Activated CD4-positive, CD25-positive, alpha-beta regulatory T cell (primary cell): ENCODE results near the gene LRP3.
"Not testable (repeated sequence)": the region's sequence is repeated elsewhere in the genome, so short reads cannot be mapped to it uniquely, and the experiment has no call there.

Source experiments
- DNase-seq, 4 experiments: peaks; one replicate each; lab custom pipeline; 2025; lab: John Stamatoyannopoulos, UW

Gene LRP3, protein sequence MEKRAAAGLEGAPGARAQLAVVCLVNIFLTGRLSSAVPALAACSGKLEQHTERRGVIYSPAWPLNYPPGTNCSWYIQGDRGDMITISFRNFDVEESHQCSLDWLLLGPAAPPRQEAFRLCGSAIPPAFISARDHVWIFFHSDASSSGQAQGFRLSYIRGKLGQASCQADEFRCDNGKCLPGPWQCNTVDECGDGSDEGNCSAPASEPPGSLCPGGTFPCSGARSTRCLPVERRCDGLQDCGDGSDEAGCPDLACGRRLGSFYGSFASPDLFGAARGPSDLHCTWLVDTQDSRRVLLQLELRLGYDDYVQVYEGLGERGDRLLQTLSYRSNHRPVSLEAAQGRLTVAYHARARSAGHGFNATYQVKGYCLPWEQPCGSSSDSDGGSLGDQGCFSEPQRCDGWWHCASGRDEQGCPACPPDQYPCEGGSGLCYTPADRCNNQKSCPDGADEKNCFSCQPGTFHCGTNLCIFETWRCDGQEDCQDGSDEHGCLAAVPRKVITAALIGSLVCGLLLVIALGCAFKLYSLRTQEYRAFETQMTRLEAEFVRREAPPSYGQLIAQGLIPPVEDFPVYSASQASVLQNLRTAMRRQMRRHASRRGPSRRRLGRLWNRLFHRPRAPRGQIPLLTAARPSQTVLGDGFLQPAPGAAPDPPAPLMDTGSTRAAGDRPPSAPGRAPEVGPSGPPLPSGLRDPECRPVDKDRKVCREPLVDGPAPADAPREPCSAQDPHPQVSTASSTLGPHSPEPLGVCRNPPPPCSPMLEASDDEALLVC

DNA sequence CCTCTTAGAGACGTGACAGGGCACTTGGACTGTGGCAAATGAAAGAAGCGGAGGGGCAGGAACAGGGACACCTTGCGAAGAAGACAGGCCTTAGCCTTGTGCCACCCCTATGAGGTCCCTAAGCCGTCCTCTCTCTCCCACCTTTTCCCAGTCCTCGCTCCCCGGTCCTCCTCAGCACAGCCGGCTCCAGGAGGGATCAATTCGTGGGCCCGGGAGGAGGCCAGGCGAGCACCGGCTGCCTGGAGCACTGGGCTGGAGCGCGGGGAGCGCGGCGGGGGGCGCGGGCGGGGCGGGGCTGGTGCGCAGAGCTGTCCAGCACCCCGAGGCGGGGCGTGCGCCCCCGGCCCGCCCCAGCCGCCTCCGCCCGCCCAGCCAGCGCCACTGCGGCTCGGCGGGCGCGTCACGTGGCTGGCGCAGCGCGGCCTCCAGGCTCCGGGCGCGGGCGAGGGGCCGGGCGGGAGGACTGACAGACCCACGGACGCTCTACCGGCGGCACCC is at the start of gene LRP3:
Gene LRP3 (plus strand): TSS at position 466 of the 498 bp plus-strand sequence. CDS start 456 bp downstream, outside the sequence.
- DNase-seq: no peak

DNA sequence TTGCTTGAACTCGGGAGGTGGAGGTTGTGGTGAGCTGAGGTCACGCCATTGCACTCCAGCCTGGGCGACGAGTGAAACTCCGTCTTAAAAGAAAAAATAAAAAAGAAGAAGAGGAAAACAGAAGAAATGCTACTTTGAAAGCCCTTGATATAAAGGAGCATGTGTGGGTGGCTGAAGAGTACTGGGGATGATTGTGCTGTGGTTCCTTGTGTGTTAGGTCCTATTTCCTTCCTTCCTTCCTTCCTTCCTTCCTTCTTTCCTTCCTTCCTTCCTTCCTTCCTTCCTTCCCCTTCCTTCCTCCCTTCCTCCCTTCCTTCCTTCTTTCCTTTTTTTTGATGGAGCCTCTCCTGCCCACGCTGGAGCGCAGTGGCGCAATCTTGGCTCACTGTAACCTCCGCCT is 47.9 kb upstream of the LRP3 start:
- no peak for DNase-seq

DNA sequence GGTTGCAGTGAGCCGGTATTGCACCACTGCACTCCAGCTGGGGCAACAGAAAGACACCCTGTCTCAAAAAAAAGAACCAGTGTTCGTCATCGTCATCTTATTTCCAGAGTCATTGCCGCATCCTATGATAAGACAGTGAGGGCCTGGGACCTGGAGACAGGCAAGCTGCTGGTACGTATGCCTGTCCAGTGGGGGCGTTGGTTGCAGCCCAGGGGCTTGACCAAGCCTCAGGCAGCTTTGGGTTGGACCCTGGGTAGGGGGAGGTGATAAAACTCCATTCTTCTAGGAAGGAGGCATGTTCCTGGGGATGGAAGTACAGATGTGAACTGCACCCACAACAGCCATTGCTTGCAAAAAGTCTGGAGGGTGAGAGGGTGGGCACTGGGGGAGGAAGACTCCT is 46.6 kb upstream of the LRP3 start:
- DNase-seq: no peak

DNA sequence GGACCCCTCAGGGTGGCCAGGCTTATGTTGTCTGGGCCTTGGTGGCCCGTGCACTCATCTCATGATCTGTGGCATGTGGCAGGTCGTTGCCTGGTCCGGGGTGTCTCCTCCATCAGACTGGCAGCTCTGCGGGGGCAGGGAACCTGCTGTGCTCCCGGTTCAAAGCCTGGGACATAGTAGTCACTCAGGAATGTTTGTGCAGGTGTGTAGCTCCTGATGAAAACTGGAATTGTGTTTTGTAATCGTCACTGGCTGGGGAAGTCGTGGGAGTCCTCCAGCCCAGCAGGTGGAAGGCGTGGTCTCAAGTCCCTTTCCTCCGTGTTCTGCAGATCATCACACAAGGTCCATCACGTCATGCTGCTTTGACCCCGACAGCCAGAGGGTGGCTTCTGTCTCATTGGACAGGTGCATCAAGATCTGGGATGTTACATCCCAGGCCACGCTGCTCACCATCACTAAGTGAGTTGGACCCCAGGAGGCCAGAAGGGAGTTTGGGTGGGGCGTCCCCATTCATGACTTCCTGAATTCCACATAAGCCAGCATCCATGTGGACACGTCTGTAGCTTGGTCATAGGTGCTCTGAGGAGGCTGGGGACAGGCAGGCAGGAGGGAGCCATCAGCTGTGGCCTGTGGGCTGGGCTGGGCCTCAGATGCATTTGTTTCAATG is 43.1 kb upstream of the LRP3 start:
- no peak for DNase-seq

DNA sequence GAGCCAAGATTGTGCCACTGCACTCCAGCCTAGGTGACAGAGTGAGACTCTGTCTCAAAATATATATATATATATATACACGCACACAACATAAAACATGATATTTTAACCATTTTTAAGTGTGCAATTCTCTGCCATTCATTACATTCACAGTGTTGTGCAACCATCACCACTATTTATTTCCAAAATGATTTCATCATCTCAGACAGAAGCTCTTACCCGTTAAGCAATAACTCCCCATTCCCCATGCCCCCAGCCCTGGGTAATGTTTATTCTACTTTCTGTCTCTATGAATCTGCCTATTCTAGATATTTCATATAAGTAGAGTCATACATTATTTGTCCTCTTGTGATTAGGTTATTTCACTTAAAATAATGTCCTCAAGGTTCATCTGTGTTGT is 42.0 kb upstream of the LRP3 start:
- DNase-seq: no peak

DNA sequence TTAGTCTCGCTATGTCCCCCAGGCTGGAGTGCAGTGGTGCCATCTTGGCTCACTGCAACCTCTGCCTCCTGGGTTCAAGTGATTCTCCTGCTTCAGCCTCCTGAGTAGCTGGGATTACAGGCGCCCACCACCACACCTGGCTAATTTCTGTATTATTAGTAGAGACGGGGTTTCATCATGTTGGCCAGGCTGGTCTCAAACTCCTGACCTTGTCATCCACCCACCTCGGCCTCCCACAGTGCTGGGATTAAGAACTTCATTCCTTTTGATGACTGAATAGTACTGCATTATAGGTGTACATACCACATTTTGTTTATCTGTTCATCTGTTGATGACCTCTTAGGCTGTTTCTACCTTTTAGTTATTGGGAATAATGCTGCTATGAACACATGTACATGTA is 41.5 kb upstream of the LRP3 start:
- not testable (repeated sequence) for DNase-seq

DNA sequence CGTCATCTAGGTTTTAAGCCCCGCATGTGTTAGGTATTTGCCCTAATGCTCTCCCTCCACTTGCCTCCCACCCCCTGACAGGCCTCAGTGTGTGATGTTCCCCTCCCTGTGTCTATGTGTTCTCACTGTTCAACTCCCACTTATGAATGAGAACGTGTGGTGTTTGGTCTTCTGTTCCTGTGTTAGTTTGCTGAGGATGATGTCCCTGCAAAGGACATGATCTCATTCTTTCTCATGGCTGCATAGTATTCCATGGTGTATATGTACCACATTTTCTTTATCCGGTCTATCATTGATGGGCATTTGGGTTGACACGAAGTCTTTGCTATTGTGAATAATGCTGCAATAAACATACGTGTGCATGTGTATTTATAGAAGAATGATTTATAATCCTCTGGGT is 39.8 kb upstream of the LRP3 start:
- not testable (repeated sequence) for DNase-seq

DNA sequence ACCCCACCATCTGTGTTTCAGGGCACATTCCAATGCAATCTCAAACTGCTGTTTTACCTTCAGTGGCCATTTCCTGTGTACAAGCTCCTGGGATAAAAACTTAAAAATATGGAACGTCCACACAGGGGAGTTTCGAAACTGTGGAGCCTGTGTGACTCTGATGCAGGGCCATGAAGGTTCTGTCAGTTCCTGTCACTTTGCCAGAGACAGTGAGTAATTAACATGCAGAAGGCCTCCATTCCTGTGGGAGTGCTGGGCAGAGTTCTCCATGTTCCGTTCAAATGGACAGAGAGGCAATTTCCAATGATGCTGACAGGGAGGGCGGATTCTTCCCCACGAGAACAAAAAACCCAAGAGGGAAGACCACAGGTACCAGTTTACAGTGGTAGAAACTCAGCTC is 37.8 kb upstream of the LRP3 start:
- DNase-seq: no peak

DNA sequence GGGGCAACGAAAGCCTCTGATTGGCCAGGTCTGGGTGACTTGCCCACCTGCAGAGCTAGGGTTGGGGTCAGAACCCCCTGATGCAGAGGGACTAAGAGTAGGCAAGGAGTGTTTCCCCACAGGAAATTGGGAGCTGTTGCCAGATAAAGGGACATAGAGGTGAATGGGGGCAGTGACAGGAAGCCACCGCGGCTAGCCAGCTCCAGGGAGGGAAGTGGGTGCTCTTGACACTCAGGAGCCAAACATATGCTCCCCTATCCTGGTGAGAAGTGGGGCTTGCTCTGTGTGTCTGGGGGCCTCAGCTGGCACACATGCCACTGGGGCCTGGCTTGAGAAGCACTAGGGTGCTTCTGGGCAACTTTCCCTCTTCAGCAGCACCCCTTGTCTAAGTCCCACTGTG is 36.2 kb upstream of the LRP3 start:
- no peak for DNase-seq

DNA sequence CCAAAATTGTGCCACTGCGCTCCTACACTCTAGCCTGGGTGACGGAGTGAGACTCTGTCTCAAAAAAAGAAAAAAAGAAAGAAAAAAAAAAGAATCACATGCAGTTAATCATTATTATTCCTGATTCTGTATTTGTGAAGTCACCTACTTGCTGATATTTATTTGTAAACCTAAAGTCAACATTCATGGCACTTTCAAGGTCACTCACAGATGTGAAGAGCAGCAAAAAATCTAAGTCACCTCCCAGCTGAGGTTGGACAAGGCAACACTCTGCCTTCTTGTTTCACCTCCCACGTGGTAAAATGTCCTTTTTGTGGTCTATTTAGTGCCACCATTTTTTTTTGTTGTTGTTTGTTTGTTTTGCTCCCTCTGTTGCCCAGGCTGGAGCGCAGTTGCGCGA is 35.8 kb upstream of the LRP3 start:
- no peak for DNase-seq

DNA sequence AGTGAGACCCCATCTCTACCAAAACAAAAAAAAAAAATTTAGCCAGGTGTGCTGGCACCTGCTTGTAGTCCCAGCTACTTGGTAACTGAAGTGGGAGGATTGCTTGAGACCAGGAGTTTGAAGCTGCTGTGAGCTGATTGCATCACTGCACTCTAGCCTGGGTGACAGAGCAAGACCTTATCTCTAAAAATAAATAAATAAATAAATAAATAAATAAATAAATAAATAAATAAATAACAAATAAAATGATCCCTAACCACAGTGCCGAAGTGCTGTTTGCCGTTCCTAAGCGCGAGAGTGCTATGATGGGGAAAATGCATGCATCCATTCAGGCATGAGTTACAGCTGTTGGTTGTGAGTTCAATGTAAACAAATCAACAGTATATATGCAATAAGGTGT is 35.0 kb upstream of the LRP3 start:
- DNase-seq: no peak

DNA sequence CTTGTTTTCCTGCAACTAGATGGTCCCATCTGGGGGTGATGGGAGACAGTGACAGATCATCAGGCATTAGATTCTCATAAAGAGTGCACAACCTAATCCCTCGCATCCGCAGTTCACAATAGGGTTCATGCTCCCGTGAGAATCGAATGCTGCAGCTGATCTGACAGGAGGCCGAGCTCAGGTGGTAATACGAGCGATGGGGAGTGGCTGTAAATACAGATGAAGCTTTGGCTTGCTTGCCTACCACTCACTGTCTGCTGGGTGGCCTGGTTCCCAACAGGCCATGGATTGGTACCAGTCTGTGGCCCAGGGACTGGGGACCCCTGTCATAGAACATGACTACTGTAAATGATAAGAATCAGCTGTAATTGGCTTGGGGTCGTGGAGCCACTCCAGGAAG is 34.2 kb upstream of the LRP3 start:
- DNase-seq: no peak

DNA sequence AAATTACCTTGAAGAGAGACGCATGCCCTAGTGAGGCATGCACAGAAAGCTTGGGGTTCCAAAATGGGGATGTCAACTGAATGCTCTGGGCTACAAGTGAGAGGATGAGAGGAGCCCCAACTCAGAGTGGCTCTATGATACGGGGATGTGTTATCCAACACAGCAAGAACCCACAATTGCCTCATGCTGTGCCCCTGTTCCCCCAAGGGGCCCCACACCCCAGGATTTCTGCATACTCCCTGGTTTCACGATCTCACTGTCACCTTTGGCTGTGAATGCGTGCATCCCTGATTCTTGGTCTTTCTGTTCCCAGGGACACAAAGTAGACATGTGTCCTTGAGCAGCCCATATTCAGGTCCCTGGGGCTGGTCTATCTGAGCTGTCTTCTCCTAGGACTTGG is 32.9 kb upstream of the LRP3 start:
- DNase-seq: no peak

DNA sequence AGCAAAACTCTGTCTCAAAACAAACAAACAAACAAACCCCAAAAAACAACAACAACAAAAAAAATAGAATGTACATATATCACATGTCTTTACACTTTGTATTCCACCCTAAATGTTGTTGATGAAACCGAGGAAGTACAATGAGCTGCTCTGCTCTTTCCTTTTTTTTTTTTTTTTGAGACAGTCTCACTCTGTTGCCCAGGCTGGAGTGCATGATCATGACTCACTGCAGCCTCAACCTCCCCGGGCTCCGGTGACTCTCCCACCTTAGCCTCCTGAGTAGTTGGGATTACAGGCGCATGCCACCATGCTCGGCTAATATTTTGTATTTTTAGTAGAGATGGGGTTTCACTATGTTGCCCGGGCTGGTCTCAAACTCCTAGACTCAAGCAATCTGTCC is 30.6 kb upstream of the LRP3 start:
- DNase-seq: no peak

DNA sequence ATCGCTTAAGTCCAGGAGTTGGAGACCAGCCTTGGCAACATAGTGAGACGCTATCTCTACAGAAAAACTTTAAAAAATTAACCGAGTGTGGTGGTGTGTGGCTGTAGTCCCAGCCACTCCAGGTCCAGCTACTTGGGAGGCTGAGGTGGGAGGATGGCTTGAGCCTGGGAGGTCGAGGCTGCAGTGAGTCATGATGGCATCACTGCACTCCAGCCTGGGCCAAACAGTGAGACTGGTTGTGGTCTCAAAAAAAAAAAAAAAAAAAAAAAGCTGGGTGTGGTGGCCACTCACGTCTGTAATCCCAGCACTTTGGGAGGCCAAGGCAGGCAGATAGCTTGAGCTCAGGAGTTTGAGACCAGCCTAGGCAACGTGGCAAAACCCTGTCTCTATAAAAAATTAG is 28.1 kb upstream of the LRP3 start:
- DNase-seq: not testable (repeated sequence)

DNA sequence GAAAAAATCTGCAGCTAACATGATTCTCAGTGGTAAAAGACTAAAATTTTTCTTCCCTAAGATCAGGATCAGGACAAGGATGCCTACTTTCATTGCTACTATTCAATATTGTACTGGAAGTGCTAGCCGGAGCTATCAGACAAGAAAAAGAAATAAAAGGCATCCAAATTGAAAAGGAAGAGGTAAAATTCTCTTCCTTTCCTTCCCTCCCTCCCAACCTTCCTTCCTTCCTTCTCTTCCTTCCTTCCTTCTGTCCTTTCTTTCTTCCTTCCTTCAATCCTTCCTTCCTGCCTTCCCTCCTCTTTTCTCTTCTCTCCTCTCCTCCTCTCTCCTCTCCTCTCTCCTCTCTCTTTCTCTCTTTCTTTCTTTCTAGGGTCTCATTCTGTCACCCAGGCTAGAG is 26.7 kb upstream of the LRP3 start:
- DNase-seq: no peak

DNA sequence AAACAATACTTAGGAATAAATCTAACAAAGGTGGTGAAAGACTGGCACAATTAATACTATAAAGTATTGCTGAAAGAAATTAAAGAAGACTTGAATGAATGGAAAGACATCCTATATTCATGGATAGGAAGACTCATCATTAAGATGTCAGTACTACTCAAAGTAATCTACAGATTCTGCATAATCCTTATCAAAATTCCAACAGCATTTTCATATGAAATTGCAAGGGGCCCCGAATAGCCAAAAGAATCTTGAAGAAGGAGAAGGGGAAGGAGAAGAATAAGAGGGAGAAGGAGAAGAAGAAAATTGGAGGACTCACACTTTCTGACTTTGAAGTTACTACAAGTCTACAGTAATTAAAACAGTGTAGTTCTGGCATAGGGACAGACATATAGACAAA is 25.6 kb upstream of the LRP3 start:
- DNase-seq: no peak

DNA sequence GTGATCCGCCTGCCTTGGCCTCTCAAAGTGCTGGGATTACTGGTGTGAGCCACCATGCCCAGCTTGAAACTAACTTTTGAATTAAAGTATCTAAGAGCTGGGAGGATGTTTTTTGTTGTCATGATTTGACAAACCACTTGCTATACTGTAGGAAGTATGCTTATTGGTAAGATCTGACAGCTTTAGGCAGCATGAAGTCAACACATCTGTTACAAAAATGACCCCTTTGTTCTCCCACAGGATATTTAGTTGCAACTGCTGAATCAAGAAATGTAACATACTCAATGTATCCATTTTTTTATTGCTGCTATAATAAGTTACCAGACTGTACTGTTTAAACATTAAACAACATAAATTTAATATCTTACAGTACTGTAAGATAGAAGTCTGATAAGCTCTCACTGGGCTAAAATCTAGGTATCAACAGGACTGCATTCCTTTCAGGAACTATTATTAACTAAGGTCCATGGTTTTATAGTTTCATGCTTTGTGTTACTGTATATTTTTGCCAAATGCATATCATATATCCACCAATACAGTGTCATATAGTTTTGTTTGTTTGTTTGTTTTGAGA is 22.8 kb upstream of the LRP3 start:
- DNase-seq: no peak

DNA sequence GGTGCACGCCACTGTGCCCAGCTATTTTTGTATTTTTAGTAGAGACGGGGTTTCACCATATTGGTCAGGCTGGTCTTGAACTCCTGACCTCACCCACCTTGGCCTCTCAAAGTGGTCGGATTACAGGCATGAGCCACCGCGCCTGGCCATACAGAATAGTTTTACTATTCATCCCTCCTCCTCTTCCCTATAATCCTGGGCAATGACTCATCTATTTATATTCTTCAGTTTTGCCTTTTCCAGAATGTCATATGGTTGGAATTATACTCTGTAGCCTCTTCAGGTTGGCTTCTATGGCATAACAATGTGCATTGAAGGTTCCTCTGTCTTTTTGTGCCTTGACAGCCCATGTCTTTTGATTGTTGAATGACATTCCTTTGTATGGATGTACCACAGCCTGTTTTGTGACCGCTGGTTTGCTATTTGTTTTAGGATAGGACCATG is 22.2 kb upstream of the LRP3 start:
- DNase-seq: no peak

DNA sequence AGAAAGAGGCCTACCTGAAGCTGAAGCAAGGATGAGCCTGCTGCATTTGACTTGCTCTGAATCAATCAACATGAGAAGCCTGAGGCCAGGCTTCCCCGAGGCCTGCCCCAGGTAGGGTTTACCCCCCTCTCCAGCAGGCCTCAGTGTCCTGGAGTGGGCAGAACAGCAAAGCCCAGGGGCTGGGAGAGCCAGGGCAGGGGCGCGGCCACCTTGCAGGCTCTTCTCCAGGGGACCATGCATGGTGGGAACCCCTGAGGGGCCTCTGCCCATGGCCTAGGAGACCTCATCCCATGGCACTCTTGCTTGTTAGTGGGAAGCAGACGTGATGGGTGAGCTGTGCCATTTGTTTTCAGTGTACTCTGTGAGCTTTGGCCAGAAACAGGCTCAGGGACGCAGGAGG is 19.9 kb upstream of the LRP3 start:
- DNase-seq: no peak

DNA sequence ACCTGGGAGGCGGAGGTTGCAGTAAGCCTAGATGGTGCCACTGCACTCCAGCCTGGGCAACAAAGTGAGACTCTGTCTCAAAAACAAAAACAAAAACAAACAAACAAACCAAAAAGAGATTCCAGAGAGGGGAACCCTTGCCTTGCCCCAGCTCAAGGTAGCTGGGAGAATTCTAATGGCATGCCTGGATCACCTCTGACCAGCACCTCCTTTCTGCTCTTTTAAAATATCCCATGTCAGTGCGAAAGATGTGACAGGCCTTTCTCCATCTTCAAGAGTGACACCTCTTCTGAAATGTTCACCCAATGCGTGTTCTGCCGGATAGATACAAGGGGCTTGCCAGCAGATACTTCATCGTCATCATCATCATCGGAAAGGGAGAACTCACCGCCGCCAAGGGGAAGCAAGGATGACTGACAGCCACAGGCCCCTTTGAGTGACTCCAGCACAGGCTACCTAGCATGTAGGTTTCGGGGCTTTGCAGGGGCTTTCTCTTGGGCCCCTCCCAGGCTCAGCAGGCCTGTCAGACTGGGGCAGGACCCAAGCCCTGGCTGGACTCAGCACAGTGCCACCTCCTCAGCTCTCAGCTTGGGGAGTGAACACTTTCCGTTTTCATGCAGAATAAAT is 18.9 kb upstream of the LRP3 start:
- no peak for DNase-seq
